Measurements from ENCODE around the gene KLHL36.
"Not testable (repeated sequence)": the region's sequence is repeated elsewhere in the genome, so short reads cannot be mapped to it uniquely, and the experiment has no call there.

KLHL36 gene

DNA sequence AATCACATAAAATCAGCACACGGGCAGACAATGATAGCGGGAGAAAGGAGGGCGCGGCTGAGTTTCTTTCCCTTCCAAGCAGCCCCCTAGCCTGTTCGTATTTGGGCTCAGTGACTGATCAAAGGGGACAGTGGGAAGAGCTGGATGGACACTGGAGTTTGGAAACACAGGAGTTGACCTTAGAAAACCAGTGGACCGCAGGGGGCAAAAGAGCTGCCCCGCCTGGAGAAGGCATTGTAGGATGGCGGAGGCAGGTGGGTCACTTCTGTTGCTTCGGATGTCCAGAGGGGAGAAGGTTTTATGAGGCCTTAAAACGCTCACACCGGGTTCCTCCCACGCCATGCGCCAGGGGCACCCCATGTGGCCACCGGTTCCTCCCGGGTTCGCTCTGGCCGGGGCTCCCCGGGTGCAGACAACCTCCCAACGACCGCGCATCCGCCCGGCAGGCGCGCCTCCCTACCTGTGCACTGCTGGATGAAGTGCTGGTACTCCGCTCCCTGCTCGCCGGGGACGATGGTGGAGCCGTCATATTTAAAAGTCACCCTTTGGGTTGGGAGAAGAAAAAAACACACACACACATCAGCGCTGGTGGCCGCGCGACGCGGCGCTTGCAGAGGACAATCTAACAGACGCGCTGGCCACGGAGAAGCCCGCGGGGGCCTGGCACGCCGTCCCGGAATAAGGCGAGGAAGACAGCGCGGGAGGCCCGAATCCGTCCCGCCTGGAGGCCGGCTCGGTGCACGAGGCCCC, 31.1 kb upstream of the KLHL36 start:
- no peak for DNase-seq

GRCh38 chr16:84617791-84618580, 30.3 kb upstream of the KLHL36 start, which contains the start of gene COTL1:
Gene COTL1 (minus strand): TSS chr16:84618078. CDS start chr16:84617914, 164 bp downstream.
- peak; percentile 91 for DNase-seq

GRCh38 chr16:84618581-84619460, 29.5 kb upstream of the KLHL36 start:
- no peak for DNase-seq

DNA sequence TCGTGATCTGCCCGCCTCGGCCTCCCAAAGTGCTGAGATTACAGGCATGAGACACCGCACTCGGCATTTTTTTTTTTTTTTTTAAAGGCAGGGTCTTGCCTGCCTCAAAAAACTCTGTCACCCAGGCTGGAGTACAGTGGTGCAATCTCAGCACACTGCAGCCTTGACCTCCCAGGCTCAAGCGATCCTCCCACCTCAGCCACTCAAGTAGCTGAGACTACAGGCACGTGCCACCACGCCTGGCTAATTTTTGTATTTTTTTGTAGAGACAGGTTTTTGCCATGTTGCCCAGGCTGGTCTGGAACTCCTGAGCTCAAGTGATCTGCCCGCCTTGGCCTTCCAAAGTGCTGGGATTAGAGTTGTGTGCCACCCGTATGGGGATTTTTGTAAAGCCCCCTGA, 27.4 kb upstream of the KLHL36 start:
- not testable (repeated sequence) for DNase-seq

DNA sequence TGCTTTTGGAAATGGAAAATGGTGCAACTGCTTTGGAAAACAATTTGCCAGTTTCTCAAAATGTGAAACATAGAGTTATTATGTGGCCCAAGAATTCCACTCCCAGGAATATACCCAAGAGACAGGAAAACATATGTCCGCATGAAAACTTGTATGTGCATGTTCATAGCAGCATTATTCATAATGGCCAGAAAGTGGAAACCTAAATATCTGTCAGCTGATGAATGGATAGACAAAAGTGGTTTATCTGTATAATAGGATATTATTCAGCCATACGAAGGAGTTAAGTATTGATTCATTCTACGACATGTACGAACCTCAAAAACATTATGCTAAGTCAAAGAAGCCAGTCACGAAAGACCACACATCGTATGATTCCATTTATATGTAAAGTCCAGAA, 22.8 kb upstream of the KLHL36 start:
- no peak for DNase-seq

GRCh38 chr16:84628226-84628731, 20.0 kb upstream of the KLHL36 start:
- DNase-seq = no peak

DNA sequence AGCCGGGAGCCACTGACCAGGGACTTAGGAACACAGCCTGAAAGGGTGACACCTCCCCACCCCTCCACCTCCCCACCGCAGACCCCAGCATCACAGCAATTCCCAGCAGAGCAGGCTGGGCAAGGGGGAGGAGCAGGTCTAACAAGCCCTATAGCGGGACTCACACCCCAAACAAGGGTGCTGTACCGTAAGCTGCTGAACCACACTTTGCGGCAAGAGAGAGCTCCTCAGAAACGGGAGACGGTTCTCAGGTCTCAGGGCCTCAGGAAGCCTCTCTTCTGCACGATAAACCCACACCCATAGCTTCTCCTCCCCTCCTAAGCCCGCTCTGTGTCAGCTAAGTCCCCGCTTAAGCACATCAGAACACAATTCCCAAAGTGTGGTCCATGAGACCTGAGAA, 18.7 kb upstream of the KLHL36 start:
- DNase-seq = no peak

DNA sequence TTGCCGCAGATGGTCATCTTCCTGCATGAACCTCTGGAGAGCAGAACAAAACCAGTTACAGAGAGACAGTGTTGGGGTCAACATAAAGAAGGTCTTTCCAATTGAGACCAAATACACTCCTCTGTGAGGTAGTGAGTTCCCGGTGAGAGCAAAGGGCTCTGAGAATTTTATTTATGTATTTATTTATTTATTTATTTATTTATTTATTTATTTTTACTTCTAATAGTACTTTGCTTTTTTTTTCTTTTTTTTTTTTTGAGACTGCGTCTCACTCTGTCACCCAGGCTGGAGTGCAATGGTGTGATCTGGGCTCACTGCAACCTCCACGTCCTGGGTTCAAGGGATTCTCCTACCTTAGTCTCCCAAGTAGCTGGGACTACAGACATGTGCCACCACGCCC, 18.3 kb upstream of the KLHL36 start:
- no peak for DNase-seq

GRCh38 chr16:84630446-84631152, 17.7 kb upstream of the KLHL36 start:
- no peak for DNase-seq

DNA sequence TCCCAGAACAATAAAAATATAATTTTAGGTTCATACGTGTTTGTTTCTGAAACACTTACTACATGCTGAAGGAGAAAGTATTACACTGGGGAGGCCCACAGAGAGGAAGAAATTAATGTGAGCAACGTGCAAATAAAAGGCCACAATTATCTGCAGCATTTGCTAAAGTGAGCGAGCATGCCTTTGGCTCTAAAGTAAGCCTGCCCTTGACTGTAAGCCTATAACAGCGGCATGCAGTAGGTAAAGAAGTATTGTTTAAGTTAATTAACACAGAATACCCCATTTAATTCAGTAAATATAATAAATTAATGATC, 17.2 kb upstream of the KLHL36 start:
- no peak for DNase-seq

- no peak for DNase-seq
Measured at GRCh38 chr16:84631886-84632285, 16.4 kb upstream of the KLHL36 start.

GRCh38 chr16:84632862-84633261, 15.4 kb upstream of the KLHL36 start:
- DNase-seq = not testable (repeated sequence)

GRCh38 chr16:84633622-84634021, 14.7 kb upstream of the KLHL36 start:
- DNase-seq = peak; percentile 36

GRCh38 chr16:84635702-84636101, 12.6 kb upstream of the KLHL36 start:
- no peak for DNase-seq

DNA sequence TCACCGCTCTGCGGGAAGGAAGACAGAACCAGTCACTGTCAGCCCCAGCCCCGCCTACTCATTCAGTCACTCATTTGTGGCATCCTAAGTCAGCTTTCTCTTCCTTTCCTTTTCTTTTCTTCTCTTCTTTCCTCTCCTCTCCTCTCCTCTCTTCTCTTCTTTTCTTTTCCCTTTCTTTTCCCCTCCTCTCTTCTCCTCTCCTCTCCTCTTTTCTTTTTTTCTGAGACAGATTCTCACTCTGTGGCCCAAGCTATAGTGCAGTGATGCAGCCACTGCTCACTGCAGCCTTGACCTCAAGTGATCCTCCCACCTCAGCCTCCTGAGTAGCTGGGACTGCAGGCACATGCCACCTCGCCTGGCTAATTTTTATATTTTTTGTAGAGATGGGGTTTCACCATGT, 10.6 kb upstream of the KLHL36 start:
- no peak for DNase-seq

DNA sequence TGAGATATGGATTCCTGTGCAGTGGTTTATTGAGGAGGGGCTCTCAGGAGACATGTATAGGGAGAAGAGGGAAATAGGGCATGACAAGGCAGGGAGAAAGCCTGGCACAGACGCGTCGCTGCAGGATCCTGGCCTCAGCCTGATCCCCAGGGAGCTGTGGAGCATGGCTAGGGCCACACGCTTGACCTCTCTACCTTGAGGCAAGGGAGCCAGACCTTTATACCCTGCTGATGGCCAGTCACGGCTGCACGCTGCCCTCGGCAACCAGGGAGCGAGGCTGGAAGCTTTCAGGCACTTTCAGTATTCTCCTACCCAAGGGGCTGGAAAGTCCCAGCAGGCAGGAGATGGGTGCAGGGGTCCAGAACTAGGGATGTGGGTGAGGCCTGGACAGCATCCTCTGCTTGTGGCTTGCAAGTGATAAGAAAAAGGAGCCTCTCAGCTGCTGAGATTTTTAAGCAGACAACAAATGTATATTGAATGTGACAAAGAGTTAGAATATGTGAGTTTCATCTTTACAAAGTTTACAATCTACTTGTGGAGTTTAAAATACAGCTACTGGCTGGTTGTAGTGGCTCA, 10.0 kb upstream of the KLHL36 start:
- DNase-seq = no peak

DNA sequence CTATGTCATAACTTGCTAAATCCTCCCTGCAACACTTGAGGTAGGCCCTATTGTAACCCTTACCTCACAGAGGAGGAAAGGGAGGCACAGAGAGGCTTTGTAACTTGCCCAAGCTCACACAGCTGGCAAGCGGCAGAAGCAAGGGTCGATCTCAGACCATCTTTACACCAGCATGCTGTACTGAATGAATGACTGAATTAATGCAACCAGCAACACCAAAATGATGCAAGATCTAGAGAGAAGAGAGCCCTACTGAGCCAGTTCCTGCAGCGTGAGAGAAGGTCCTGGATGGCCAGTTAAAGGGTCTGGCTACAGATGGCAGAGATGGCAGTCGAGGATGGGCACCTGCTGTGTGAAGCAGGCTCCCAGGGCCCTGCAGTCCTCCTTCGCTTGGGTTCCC, 8.2 kb upstream of the KLHL36 start:
- no peak for DNase-seq

GRCh38 chr16:84641643-84642358, 6.5 kb upstream of the KLHL36 start:
- no peak for DNase-seq

GRCh38 chr16:84643180-84643583, 5.1 kb upstream of the KLHL36 start:
- DNase-seq = no peak

DNA sequence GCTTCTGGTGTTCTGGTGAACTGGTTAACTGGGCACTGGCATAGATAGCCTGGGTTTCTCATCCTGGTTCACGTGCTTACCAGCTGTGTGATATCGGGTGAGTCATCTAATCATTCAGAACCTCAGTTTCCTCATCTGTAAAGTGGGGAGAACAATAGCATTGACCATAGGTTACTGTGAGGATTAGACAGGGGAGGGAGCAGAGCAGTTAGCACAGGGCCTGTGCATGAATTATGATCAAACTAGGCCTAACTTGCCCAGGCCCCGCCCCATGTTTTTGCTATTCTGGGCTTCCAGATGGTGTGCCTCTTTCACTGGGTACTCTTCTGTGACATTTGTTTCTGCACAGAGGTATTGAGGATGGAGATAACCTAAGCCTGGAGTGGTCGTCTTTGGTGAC, 4.6 kb upstream of the KLHL36 start:
- no peak for DNase-seq

All from NCI-H2107 (cell line).